Measurements from ENCODE around the gene GFRAL.

DNA sequence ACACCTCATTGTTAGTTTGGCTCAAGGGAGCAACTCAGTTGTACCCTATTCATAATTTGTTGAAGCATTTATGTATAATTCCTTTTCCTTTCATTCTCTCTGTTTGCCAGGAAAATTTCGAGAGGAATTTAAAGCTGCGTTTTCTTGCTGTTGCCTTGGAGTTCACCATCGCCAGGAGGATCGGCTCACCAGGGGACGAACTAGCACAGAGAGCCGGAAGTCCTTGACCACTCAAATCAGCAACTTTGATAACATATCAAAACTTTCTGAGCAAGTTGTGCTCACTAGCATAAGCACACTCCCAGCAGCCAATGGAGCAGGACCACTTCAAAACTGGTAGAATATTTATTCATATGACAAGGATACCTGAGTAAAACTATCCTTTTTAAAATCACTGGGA lies 45.2 kb upstream of the GFRAL start:
- TF ChIP-seq, protein P1, sequence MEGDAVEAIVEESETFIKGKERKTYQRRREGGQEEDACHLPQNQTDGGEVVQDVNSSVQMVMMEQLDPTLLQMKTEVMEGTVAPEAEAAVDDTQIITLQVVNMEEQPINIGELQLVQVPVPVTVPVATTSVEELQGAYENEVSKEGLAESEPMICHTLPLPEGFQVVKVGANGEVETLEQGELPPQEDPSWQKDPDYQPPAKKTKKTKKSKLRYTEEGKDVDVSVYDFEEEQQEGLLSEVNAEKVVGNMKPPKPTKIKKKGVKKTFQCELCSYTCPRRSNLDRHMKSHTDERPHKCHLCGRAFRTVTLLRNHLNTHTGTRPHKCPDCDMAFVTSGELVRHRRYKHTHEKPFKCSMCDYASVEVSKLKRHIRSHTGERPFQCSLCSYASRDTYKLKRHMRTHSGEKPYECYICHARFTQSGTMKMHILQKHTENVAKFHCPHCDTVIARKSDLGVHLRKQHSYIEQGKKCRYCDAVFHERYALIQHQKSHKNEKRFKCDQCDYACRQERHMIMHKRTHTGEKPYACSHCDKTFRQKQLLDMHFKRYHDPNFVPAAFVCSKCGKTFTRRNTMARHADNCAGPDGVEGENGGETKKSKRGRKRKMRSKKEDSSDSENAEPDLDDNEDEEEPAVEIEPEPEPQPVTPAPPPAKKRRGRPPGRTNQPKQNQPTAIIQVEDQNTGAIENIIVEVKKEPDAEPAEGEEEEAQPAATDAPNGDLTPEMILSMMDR (IDR thresholded peaks at IDR 0.05), result no peak
- TF ChIP-seq POLR2A (IDR thresholded peaks at IDR 0.05), result no peak

All from body of pancreas (tissue), 4 donors.